ENCODE data around the gene MUS81. TPM values are rescaled to one million over a fixed set of nuclear protein-coding genes. Genes with fewer than 3 reads are reported as not detected.

Gene MUS81
- total RNA-seq, 1 donor from 2014 or later, result 35.5 TPM

GRCh38 chr11:65857500-65857852 is 2.8 kb upstream of the MUS81 start:
- DNase-seq (ENCODE audit: missing footprints) (no peak), ATAC-seq (no peak)
- intact Hi-C loops (cut with DNase I), result loop anchor here (5.0 to 10.0 kb wide), 2 partner anchors 107 to 205 kb away; partner anchors contain the start of gene SART1

GRCh38 chr11:65857853-65858680 is 2.2 kb upstream of the MUS81 start, which contains the start of gene CFL1:
Gene CFL1 (minus strand): TSS chr11:65858180. CDS start chr11:65858099, 81 bp downstream.
- ATAC-seq (peak; percentile 81), DNase-seq (ENCODE audit: missing footprints) (peak; percentile 100)
- intact Hi-C loops (cut with DNase I), result loop anchor here (2.0 to 10.0 kb wide), 4 partner anchors 61 to 206 kb away; partner anchors contain the start of genes C11orf68, DRAP1, KAT5 and SART1

- intact Hi-C loops (cut with DNase I), result loop anchor here (1.0 to 10.0 kb wide), 5 partner anchors 31 to 206 kb away; partner anchors contain the start of genes C11orf68, DRAP1, KAT5 and SART1
- DNase-seq (ENCODE audit: missing footprints), result no peak
- no peak for ATAC-seq
Observed at GRCh38 chr11:65858681-65859087, 1.5 kb upstream of the MUS81 start.

- intact Hi-C loops (cut with DNase I), result loop anchor here (1.0 to 10.0 kb wide), 5 partner anchors 30 to 207 kb away; partner anchors contain the start of genes C11orf68, DRAP1, KAT5 and SART1
- ATAC-seq (peak; percentile 85), DNase-seq (ENCODE audit: missing footprints) (peak; percentile 100)
Observed at GRCh38 chr11:65859095-65859811, 980 bp upstream of the MUS81 start.

- ATAC-seq (no peak), DNase-seq (ENCODE audit: missing footprints) (peak; percentile 73)
- intact Hi-C loops (cut with DNase I), result loop anchor here (1.0 to 10.0 kb wide), 6 partner anchors 13 to 208 kb away; partner anchors contain the start of genes C11orf68, DRAP1, KAT5 and SART1
Observed at GRCh38 chr11:65859812-65860277, 388 bp upstream of the MUS81 start.

- DNase-seq (ENCODE audit: missing footprints), result peak; percentile 54
- intact Hi-C loops (cut with DNase I), result no loop called here
- no peak for ATAC-seq
Observed at GRCh38 chr11:65861165-65861505, 902 bp downstream of the MUS81 start.

- DNase-seq (ENCODE audit: missing footprints), result peak; percentile 21
- intact Hi-C loops (cut with DNase I), result no loop called here
- ATAC-seq, result no peak
Observed at GRCh38 chr11:65861533-65862183, 1.4 kb downstream of the MUS81 start.

GRCh38 chr11:65862191-65862735 is 2.0 kb downstream of the MUS81 start:
- ATAC-seq (no peak), DNase-seq (ENCODE audit: missing footprints) (peak; percentile 20)
- intact Hi-C loops (cut with DNase I), result no loop called here

GRCh38 chr11:65862941-65863888 is 3.0 kb downstream of the MUS81 start:
- ATAC-seq, result no peak
- DNase-seq (ENCODE audit: missing footprints), result peak; percentile 62
- intact Hi-C loops (cut with DNase I), result no loop called here

- intact Hi-C loops (cut with DNase I), result no loop called here
- DNase-seq (ENCODE audit: missing footprints) (peak; percentile 58), ATAC-seq (no peak)
Observed at GRCh38 chr11:65863889-65864705, 3.9 kb downstream of the MUS81 start.

- intact Hi-C loops (cut with DNase I), result no loop called here
- ATAC-seq, result no peak
Observed at GRCh38 chr11:65864706-65865471, 4.7 kb downstream of the MUS81 start.

GRCh38 chr11:65865550-65866172 is 5.4 kb downstream of the MUS81 start:
- peak; percentile 25 for DNase-seq (ENCODE audit: missing footprints)
- ATAC-seq, result no peak
- intact Hi-C loops (cut with DNase I), result no loop called here

More at GRCh38 chr11:65864706-65865471, 4.7 kb downstream of the MUS81 start:
- peak; percentile 45 for DNase-seq (ENCODE audit: missing footprints)

- ATAC-seq, result no peak
- peak; percentile 17 for DNase-seq (ENCODE audit: missing footprints)
- intact Hi-C loops (cut with DNase I), result no loop called here
Observed at GRCh38 chr11:65866509-65867283, 6.5 kb downstream of the MUS81 start.

- DNase-seq (ENCODE audit: missing footprints) (peak; percentile 59), ATAC-seq (no peak)
- intact Hi-C loops (cut with DNase I), result no loop called here
Observed at GRCh38 chr11:65867284-65868071, 7.2 kb downstream of the MUS81 start.

Measured in Right ventricle myocardium inferior (tissue), 1 donor.